ENCODE results near the gene IL1RAPL2. TPM values are rescaled to one million over a fixed set of nuclear protein-coding genes. Genes with fewer than 3 reads are reported as not detected.
"Not testable (repeated sequence)": the region's sequence is repeated elsewhere in the genome, so short reads cannot be mapped to it uniquely, and the experiment has no call there.

IL1RAPL2 gene
- total RNA-seq, 4 donors from 2014 or later, result not detected

DNA sequence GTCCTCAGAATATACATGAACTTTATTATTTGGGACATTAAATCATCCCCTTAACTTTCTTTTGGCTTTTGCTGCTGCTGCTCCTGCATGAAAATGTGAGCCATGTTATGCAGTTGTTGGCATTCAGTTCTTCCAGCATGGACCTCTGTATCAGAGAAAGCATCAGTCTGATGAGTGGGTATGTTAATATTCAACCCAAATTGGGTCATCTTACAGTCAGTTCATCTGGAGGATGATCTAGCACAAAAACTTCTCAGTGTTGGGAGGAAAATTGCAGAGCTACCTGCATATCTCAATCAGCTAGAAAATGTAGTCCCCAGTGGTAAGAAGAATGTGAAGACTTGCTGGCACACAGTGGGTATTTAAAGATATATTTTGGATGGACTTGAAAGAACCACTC, 96.7 kb downstream of the IL1RAPL2 start:
- Histone ChIP-seq H3K4me3 (no peak overlapping the region), H3K27me3 (no peaks in the 10 kb centered on the region), H3K4me1 (no peaks in the 10 kb centered on the region), H3K9me3 (no peaks in the 10 kb centered on the region), H3K27ac (no peak overlapping the region), H3K36me3 (no peaks in the 10 kb centered on the region)
- no peak for TF ChIP-seq POLR2A (IDR thresholded peaks at IDR 0.05)
- TF ChIP-seq, protein P1, sequence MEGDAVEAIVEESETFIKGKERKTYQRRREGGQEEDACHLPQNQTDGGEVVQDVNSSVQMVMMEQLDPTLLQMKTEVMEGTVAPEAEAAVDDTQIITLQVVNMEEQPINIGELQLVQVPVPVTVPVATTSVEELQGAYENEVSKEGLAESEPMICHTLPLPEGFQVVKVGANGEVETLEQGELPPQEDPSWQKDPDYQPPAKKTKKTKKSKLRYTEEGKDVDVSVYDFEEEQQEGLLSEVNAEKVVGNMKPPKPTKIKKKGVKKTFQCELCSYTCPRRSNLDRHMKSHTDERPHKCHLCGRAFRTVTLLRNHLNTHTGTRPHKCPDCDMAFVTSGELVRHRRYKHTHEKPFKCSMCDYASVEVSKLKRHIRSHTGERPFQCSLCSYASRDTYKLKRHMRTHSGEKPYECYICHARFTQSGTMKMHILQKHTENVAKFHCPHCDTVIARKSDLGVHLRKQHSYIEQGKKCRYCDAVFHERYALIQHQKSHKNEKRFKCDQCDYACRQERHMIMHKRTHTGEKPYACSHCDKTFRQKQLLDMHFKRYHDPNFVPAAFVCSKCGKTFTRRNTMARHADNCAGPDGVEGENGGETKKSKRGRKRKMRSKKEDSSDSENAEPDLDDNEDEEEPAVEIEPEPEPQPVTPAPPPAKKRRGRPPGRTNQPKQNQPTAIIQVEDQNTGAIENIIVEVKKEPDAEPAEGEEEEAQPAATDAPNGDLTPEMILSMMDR (IDR thresholded peaks at IDR 0.05), result no peak
- DNase-seq, result no peak

DNA sequence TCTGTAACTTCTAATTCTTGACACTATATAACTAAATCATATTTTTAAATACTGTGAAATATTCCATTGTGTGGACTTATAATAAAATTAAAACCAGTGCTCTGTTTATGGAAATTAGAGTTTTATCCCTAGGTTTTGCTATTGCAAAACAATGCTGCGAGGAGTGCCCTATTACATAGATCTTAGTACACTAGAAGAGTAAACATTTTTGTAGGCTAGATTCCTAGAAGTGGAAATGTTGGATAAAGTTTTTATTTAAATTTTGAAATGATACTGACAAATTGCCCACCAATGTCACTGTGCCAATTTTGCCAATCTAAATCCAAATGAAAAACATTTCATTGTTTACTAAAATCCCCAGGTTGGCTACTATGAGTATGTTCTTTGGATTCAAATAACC, 99.7 kb downstream of the IL1RAPL2 start:
- no peaks in the 10 kb centered on the region for H3K9me3 ChIP-seq
- no peak overlapping the region for H3K4me3 ChIP-seq
- no peaks in the 10 kb centered on the region for H3K4me1 ChIP-seq
- H3K36me3 ChIP-seq, result no peaks in the 10 kb centered on the region
- DNase-seq, result no peak
- no peaks in the 10 kb centered on the region for H3K27me3 ChIP-seq
- no peak overlapping the region for H3K27ac ChIP-seq
- TF ChIP-seq, protein P1 (IDR thresholded peaks at IDR 0.05), result no peak
- no peak for TF ChIP-seq POLR2A (IDR thresholded peaks at IDR 0.05)

DNA sequence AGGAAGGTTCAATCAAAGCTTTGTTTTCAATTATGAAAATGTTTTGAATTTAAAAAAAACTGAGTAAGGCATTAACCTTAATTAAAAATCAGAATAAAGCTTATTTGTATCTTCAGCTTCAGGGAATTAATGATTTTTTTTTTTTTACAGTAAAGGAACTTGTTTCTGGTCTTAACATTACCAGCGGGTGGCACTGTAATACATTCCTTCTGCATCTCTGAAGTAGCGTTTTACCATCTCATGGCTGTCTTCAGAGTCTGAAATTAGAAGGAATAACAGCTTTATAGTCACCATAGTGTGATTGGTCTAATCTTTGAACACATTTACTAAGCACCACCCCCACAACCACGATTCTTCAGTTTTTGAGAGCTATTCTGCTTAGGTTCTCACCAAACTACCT, 102.6 kb downstream of the IL1RAPL2 start:
- TF ChIP-seq, protein P1 (IDR thresholded peaks at IDR 0.05), result peak in 2 of 6 experiments; percentile 27 to 30
- TF ChIP-seq POLR2A (IDR thresholded peaks at IDR 0.05), result no peak
- no peak overlapping the region for H3K4me3 ChIP-seq
- no peak for DNase-seq
- H3K27me3 ChIP-seq, result no peaks in the 10 kb centered on the region
- no peaks in the 10 kb centered on the region for H3K36me3 ChIP-seq
- H3K4me1 ChIP-seq, result no peaks in the 10 kb centered on the region
- no peak overlapping the region for H3K27ac ChIP-seq
- H3K9me3 ChIP-seq, result no peaks in the 10 kb centered on the region

DNA sequence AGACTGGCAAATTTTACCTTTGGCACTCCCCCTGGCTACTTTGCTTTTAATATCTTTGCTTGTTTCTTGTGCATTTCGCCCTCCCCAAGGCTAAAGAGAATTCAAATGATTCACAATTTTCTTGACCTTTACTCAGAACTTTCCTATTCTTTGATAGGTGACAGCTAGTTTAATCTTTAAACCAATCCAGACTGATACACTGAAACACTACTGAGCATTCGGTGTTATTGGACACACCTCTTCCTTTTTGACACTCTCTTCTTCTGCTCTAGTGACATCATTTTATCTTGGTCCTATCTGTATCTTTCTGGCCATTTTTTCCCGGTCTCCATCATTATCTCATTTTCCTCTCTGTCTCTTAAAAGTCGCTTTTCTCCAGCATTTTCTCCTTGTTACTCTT, 103.1 kb downstream of the IL1RAPL2 start:
- no peaks in the 10 kb centered on the region for H3K27me3 ChIP-seq
- no peak overlapping the region for H3K4me3 ChIP-seq
- DNase-seq, result no peak
- H3K9me3 ChIP-seq, result no peaks in the 10 kb centered on the region
- H3K27ac ChIP-seq, result no peak overlapping the region
- no peaks in the 10 kb centered on the region for H3K4me1 ChIP-seq
- H3K36me3 ChIP-seq, result no peaks in the 10 kb centered on the region
- TF ChIP-seq, protein P1 (IDR thresholded peaks at IDR 0.05), result no peak
- no peak for TF ChIP-seq POLR2A (IDR thresholded peaks at IDR 0.05)

DNA sequence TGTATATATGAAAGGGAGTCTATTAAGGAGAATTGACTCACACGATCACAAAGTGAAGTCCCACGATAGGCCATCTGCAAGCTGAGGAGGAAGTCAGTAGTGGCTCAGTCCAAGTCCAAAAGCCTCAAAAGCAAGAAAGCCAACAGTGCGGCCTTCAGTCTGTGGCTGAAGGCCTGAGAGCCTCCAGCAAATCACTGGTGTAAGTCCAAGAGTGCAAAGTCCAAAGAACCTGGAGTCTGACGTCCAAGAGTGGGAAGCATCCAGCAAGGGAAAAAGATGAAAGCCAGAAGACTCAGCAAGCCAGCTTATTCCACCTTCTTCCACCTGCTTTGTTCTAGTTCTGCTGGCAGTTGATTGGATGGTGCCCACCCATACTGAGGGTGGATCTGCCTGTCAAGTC, 104.1 kb downstream of the IL1RAPL2 start:
- Histone ChIP-seq H3K4me1 (no peaks in the 10 kb centered on the region), H3K4me3 (no peak overlapping the region), H3K27ac (no peak overlapping the region), H3K36me3 (no peaks in the 10 kb centered on the region), H3K9me3 (no peaks in the 10 kb centered on the region), H3K27me3 (no peaks in the 10 kb centered on the region)
- TF ChIP-seq, protein P1 (IDR thresholded peaks at IDR 0.05), result no peak
- TF ChIP-seq POLR2A (IDR thresholded peaks at IDR 0.05), result no peak
- peak in 2 of 3 donors; percentile 40 to 48 for DNase-seq

DNA sequence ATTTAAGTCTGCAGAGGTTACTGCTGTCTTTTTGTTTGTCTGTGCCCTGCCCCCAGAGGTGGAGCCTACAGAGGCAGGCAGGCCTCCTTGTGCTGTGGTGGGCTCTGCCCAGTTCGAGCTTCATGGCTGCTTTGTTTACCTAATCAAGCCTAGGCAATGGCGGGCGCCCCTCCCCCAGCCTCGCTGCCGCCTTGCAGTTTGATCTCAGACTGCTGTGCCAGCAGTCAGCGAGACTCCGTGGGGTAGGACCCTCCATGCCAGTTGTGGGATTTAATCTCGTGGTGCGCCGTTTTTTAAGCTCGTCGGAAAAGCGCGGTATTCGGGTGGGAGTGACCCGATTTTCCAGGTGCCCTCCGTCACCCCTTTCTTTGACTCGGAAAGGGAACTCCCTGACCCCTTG, 111.5 kb downstream of the IL1RAPL2 start:
- H3K36me3 ChIP-seq, H3K9me3 ChIP-seq, H3K27ac ChIP-seq, H3K4me1 ChIP-seq, H3K4me3 ChIP-seq, DNase-seq, H3K27me3 ChIP-seq: not testable (repeated sequence)
